ENCODE measurements around the gene SDK1. TPM values are rescaled to one million over a fixed set of nuclear protein-coding genes. Genes with fewer than 3 reads are reported as not detected.

Gene SDK1
- total RNA-seq, 2 donors from 2014 or later: 4.8 to 13.2 TPM

DNA sequence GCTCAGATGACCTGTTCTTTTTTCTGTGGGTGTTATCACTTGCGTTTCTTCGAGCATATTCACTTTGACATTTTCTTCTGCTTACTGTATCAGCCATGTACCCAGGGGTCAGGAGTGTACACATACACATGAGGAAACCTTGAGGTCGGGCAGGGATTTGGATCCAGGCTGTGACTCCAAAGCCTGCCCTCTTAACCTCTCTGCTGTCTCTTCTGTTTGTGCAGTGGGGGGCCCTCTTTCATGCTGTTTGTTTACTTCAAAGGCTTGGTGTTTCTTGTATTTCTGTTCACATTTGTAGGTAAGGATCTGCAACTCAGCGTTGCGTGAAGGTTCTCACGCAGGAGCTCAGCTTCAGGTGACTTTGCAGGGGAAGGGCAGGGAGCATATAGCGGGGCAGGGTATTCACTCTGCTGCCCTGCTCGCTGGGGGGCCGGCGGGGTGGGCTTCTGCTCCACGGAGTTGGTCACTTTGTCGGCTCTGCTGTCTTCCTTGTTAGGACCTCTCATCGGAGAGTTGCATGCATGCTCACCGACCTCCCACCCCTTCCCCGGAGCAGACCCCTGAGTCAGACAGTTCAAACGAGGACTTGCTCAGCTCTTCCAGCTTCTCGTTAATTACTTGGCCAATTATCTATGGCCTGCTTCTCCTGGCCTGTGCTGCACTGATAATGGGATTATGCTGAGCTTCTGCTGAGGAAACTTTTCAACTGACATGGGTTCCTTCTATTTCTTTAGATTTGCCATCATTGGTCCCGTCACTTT, 77.5 kb downstream of the SDK1 start:
- 83% methylated on average over 18 of the region's 18 CpGs for WGBS
- TF ChIP-seq, protein P1, sequence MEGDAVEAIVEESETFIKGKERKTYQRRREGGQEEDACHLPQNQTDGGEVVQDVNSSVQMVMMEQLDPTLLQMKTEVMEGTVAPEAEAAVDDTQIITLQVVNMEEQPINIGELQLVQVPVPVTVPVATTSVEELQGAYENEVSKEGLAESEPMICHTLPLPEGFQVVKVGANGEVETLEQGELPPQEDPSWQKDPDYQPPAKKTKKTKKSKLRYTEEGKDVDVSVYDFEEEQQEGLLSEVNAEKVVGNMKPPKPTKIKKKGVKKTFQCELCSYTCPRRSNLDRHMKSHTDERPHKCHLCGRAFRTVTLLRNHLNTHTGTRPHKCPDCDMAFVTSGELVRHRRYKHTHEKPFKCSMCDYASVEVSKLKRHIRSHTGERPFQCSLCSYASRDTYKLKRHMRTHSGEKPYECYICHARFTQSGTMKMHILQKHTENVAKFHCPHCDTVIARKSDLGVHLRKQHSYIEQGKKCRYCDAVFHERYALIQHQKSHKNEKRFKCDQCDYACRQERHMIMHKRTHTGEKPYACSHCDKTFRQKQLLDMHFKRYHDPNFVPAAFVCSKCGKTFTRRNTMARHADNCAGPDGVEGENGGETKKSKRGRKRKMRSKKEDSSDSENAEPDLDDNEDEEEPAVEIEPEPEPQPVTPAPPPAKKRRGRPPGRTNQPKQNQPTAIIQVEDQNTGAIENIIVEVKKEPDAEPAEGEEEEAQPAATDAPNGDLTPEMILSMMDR (IDR thresholded peaks at IDR 0.05): no peak
- TF ChIP-seq POLR2A (IDR thresholded peaks at IDR 0.05) (no peak), POLR2AphosphoS5 (IDR thresholded peaks at IDR 0.05) (no peak)
- no peaks in the 10 kb centered on the region for H3K27me3 ChIP-seq (replicated peaks; ENCODE audit: insufficient read depth)

DNA sequence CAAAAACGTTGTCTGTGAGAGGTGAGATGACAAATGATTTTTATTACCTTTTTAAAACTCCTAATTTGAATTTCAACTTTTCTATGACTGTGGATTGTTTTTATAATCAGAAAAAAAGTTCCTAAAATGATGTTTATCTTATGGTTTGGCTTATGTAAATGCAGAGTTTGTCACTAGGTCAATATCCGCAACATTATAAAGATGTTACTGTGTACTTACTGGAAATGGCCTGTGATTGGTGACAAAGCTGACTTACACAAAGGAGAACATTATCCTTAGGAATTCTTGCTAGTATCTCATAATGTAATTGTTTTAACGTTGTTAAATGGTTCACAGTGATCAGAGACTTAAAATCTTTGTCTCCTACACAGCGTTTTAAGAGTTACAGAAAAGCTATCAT, 79.0 kb downstream of the SDK1 start:
- Histone ChIP-seq H3K9me3 (no peaks in the 10 kb centered on the region), H3K27ac (no peak overlapping the region), H3K4me1 (replicated peaks) (no peaks in the 10 kb centered on the region), H3K27me3 (replicated peaks; ENCODE audit: insufficient read depth) (no peaks in the 10 kb centered on the region), H3K36me3 (no peaks in the 10 kb centered on the region), H3K4me3 (no peak overlapping the region)
- no peak for DNase-seq (ENCODE audit: low spot score)
- WGBS: 68% methylated on average over 4 of the region's 4 CpGs
- intact Hi-C loops (cut with DNase I): no loop called here
- no peak for TF ChIP-seq POLR2A (IDR thresholded peaks at IDR 0.05)
- no peak for TF ChIP-seq POLR2AphosphoS5 (IDR thresholded peaks at IDR 0.05)
- TF ChIP-seq, protein P1 (IDR thresholded peaks at IDR 0.05): no peak

More for the DNA sequence above, 77.5 kb downstream of the SDK1 start:
- no peaks in the 10 kb centered on the region for H3K4me1 ChIP-seq (replicated peaks)
- DNase-seq (ENCODE audit: low spot score): no peak
- intact Hi-C loops (cut with DNase I): no loop called here
- no peaks in the 10 kb centered on the region for H3K9me3 ChIP-seq
- no peaks in the 10 kb centered on the region for H3K36me3 ChIP-seq
- H3K27ac ChIP-seq: no peak overlapping the region
- H3K4me3 ChIP-seq: no peak overlapping the region

DNA sequence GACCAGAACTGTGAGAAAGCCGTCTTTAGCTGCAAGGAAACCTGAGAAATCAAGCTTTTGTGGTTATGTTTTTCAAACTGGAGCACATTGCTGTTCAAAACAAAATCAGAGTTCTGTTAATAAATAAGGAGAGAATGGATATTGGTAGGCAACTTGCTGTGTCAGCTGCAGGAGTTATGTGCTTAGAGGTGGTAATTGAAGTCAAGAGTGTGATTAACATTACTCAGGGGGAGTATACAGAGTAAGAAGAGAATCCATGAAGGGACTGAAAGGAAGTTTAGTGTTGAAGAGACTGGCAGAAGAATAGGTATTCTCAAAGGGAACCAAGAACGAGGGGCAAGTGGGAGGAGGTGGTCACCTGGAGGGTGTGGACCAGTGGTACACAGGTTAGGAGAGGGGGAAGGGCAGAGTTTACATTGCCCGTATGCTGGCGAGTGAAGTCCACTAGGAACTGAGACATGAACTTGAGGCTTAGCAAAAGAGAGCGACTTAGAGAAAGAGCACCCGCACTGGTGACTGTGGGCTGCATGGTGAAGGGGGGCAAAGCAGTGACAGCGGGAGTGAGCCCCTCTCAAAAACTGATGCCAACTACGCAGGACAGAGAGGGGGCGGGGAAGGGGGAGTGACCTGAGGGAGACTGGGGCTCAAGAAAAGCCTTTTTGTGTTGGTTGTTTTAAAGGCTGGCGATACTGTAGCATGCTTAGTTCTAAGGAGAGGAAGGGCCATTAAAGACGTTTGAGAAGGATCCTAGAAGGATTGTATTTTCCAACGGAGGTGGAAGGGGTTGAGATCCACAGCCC, 80.0 kb downstream of the SDK1 start:
- intact Hi-C loops (cut with DNase I): no loop called here
- 81% methylated on average over 12 of the region's 12 CpGs for WGBS
- no peaks in the 10 kb centered on the region for H3K36me3 ChIP-seq
- H3K4me3 ChIP-seq: no peak overlapping the region
- H3K27ac ChIP-seq: no peak overlapping the region
- no peak for TF ChIP-seq POLR2A (IDR thresholded peaks at IDR 0.05)
- TF ChIP-seq, protein P1 (IDR thresholded peaks at IDR 0.05): no peak
- H3K27me3 ChIP-seq (replicated peaks; ENCODE audit: insufficient read depth): no peaks in the 10 kb centered on the region
- DNase-seq (ENCODE audit: low spot score): no peak
- no peaks in the 10 kb centered on the region for H3K9me3 ChIP-seq
- no peaks in the 10 kb centered on the region for H3K4me1 ChIP-seq (replicated peaks)

DNA sequence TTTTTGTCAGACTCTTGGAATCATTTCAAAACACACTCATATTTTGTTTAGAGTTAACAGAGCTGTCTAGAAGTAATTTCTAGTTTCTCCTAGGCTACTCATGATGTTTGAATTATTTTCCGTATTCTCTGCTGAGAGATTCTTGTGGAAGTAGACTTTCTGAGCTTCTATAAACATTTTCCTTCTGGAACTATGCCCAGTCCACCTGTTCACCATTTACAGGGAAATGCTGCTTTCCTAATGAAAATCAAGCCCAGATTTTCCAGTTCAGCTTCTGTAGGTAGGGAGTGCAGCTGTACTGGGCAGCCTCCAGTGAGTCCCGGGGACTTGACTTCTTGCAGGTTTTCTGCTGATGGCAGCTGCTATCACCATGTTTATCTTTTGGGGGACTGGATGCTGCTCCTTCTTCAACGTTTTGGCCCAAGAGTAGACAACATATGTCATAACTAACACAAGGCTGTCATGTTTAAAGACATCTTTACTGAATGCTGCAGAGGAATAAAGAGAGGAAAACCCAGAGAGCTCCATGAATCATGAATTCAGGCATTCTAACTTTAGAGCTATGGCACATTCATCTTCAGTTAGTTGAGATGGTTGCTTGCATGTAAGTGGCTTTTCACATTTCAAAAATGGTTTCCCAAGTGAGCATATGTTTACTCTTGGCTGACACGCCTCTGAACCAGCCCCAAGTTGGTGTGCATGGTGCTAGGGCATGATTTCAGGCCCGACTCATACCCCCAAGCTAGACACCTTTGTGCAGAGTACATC, 85.6 kb downstream of the SDK1 start:
- no peak for TF ChIP-seq POLR2A (IDR thresholded peaks at IDR 0.05)
- no peak for TF ChIP-seq POLR2AphosphoS5 (IDR thresholded peaks at IDR 0.05)
- TF ChIP-seq, protein P1 (IDR thresholded peaks at IDR 0.05): no peak
- Histone ChIP-seq H3K4me3 (no peak overlapping the region), H3K4me1 (replicated peaks) (no peaks in the 10 kb centered on the region), H3K27me3 (replicated peaks; ENCODE audit: insufficient read depth) (no peaks in the 10 kb centered on the region), H3K36me3 (no peaks in the 10 kb centered on the region), H3K9me3 (no peaks in the 10 kb centered on the region), H3K27ac (no peak overlapping the region)
- WGBS: 60% methylated on average over 5 of the region's 5 CpGs
- intact Hi-C loops (cut with DNase I): no loop called here
- no peak for DNase-seq (ENCODE audit: low spot score)
